ENCODE data around the gene SGSM2. TPM values are rescaled to one million over a fixed set of nuclear protein-coding genes. Genes with fewer than 3 reads are reported as not detected.

Gene SGSM2
- total and polyA plus RNA-seq, 2 experiments from 2014 or later, result 13.7 to 52.4 TPM

GRCh38 chr17:2401426-2402221 lies 64.3 kb downstream of the SGSM2 start:
- Histone ChIP-seq H3K9me2 (ENCODE audit: insufficient read depth) (no peaks in the 10 kb centered on the region), H3K27me3 (ENCODE audit: insufficient read depth) (no peaks in the 10 kb centered on the region), H3K4me1 (ENCODE audit: insufficient read depth) (peaks cover 23% of the 10 kb centered on the region), H3K79me2 (replicated peaks; ENCODE audit: insufficient read depth) (peaks cover 18% of the 10 kb centered on the region), H3K4me3 (peak overlapping the region; percentile 83), H3F3A (replicated peaks; ENCODE audit: low read depth) (peaks cover 12% of the 10 kb centered on the region), H4K20me1 (replicated peaks; ENCODE audit: insufficient read depth) (no peaks in the 10 kb centered on the region), H2AFZ (0 out of 2 replicates have a peak overlapping the region, but pooled peaks have one; percentile 66), H3K27ac (ENCODE audit: low read depth) (peak overlapping the region; percentile 100), H3K36me3 (ENCODE audit: insufficient read depth) (no peaks in the 10 kb centered on the region), H3K4me2 (peak overlapping the region; percentile 97)
- H3K4me3 Mint-ChIP-seq, result peak overlapping the region; percentile 96
- peaks cover 26% of the 10 kb centered on the region for H3K27me3 Mint-ChIP-seq (ENCODE audit: insufficient read depth, low read depth, poor library complexity)
- peak overlapping the region; percentile 99 for H3K27ac Mint-ChIP-seq
- DNase-seq (ENCODE audit: low spot score), result peak; percentile 99
- peaks cover 25% of the 10 kb centered on the region for H3K4me1 Mint-ChIP-seq
- TF ChIP-seq CREB1 (CRISPR knock-in tag; IDR thresholded peaks at IDR 0.05; ENCODE audit: low read depth) (peak; percentile 92), POLR2AphosphoS5 (IDR thresholded peaks at IDR 0.05; ENCODE audit: low read depth) (peak; percentile 4; the same call in 1 of the 2 replicates)
- TF ChIP-seq, protein P1, sequence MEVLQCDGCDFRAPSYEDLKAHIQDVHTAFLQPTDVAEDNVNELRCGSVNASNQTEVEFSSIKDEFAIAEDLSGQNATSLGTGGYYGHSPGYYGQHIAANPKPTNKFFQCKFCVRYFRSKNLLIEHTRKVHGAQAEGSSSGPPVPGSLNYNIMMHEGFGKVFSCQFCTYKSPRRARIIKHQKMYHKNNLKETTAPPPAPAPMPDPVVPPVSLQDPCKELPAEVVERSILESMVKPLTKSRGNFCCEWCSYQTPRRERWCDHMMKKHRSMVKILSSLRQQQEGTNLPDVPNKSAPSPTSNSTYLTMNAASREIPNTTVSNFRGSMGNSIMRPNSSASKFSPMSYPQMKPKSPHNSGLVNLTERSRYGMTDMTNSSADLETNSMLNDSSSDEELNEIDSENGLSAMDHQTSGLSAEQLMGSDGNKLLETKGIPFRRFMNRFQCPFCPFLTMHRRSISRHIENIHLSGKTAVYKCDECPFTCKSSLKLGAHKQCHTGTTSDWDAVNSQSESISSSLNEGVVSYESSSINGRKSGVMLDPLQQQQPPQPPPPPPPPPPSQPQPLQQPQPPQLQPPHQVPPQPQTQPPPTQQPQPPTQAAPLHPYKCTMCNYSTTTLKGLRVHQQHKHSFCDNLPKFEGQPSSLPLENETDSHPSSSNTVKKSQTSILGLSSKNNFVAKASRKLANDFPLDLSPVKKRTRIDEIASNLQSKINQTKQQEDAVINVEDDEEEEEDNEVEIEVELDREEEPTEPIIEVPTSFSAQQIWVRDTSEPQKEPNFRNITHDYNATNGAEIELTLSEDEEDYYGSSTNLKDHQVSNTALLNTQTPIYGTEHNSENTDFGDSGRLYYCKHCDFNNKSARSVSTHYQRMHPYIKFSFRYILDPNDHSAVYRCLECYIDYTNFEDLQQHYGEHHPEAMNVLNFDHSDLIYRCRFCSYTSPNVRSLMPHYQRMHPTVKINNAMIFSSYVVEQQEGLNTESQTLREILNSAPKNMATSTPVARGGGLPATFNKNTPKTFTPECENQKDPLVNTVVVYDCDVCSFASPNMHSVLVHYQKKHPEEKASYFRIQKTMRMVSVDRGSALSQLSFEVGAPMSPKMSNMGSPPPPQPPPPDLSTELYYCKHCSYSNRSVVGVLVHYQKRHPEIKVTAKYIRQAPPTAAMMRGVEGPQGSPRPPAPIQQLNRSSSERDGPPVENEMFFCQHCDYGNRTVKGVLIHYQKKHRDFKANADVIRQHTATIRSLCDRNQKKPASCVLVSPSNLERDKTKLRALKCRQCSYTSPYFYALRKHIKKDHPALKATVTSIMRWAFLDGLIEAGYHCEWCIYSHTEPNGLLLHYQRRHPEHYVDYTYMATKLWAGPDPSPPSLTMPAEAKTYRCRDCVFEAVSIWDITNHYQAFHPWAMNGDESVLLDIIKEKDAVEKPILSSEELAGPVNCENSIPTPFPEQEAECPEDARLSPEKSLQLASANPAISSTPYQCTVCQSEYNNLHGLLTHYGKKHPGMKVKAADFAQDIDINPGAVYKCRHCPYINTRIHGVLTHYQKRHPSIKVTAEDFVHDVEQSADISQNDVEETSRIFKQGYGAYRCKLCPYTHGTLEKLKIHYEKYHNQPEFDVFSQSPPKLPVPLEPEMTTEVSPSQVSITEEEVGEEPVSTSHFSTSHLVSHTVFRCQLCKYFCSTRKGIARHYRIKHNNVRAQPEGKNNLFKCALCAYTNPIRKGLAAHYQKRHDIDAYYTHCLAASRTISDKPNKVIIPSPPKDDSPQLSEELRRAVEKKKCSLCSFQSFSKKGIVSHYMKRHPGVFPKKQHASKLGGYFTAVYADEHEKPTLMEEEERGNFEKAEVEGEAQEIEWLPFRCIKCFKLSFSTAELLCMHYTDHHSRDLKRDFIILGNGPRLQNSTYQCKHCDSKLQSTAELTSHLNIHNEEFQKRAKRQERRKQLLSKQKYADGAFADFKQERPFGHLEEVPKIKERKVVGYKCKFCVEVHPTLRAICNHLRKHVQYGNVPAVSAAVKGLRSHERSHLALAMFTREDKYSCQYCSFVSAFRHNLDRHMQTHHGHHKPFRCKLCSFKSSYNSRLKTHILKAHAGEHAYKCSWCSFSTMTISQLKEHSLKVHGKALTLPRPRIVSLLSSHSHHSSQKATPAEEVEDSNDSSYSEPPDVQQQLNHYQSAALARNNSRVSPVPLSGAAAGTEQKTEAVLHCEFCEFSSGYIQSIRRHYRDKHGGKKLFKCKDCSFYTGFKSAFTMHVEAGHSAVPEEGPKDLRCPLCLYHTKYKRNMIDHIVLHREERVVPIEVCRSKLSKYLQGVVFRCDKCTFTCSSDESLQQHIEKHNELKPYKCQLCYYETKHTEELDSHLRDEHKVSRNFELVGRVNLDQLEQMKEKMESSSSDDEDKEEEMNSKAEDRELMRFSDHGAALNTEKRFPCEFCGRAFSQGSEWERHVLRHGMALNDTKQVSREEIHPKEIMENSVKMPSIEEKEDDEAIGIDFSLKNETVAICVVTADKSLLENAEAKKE (CRISPR knock-in tag; IDR thresholded peaks at IDR 0.05), result no peak
- 0 out of 3 replicates have a peak, but pooled peaks cover 2% of the 10 kb centered on the region for H3K9me3 Mint-ChIP-seq
- H3K36me3 Mint-ChIP-seq (ENCODE audit: low read depth), result no peaks in the 10 kb centered on the region
- peak; percentile 44 for ATAC-seq

DNA sequence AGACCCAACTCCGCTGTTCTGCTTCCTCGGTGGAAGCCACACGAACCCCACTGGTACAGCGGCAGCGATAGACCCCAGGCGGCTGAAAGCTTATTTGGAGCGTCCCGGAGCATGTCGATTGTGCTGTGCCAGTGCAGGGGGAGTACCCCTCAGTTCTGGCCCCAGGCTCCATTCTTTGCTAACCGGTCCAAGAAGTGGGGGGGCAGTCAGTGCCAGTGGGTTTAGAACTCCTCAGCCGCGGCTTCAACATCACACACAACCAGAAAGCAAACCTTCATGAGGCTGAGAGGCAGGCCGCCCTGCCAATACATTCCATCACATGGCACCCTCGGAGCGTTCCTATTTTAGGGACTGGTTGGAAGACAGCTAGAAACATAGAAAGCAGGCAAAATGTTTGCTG lies 65.2 kb downstream of the SGSM2 start:
- H3K4me1 ChIP-seq (ENCODE audit: insufficient read depth), result peaks cover 17% of the 10 kb centered on the region
- H3K4me2 ChIP-seq, result peak overlapping the region; percentile 93
- DNase-seq (ENCODE audit: low spot score) (no peak), ATAC-seq (no peak)
- H3K9me2 ChIP-seq (ENCODE audit: insufficient read depth), result no peaks in the 10 kb centered on the region
- Mint-ChIP-seq H3K36me3 (ENCODE audit: low read depth) (no peaks in the 10 kb centered on the region), H3K4me3 (peak overlapping the region; percentile 80), H3K27me3 (ENCODE audit: insufficient read depth, low read depth, poor library complexity) (peaks cover 23% of the 10 kb centered on the region), H3K27ac (peak overlapping the region; percentile 85), H3K4me1 (peaks cover 19% of the 10 kb centered on the region), H3K9me3 (0 out of 3 replicates have a peak, but pooled peaks cover 2% of the 10 kb centered on the region)
- H3K4me3 ChIP-seq, result peak overlapping the region; percentile 83
- H4K20me1 ChIP-seq (replicated peaks; ENCODE audit: insufficient read depth), result no peaks in the 10 kb centered on the region; the same call in 1 of the 2 replicates
- H3F3A ChIP-seq (replicated peaks; ENCODE audit: low read depth), result peaks cover 12% of the 10 kb centered on the region
- peak overlapping the region; percentile 90; the same call in 1 of the 2 replicates for H2AFZ ChIP-seq
- H3K27me3 ChIP-seq (ENCODE audit: insufficient read depth), result no peaks in the 10 kb centered on the region
- peak overlapping the region; percentile 72; the same call in 1 of the 2 replicates for H3K27ac ChIP-seq (ENCODE audit: low read depth)
- no peaks in the 10 kb centered on the region for H3K36me3 ChIP-seq (ENCODE audit: insufficient read depth)
- H3K79me2 ChIP-seq (replicated peaks; ENCODE audit: insufficient read depth), result peaks cover 14% of the 10 kb centered on the region
- TF ChIP-seq EZH2 (IDR thresholded peaks at IDR 0.05; ENCODE audit: low read depth, unreplicated experiment) (no peak), NANOG (IDR thresholded peaks at IDR 0.05; ENCODE audit: borderline replicate concordance) (no peak), JUNB (IDR thresholded peaks at IDR 0.05; ENCODE audit: unreplicated experiment) (no peak)
